HG03469 (cell line): ENCODE results near the gene TRIM40.
"Not testable (repeated sequence)": the region's sequence is repeated elsewhere in the genome, so short reads cannot be mapped to it uniquely, and the experiment has no call there.

ENCODE experiments used
- ATAC-seq: cut with Tn5 transposase; IDR thresholded peaks from one replicate; pipeline ENCODE4 v1.9.1; 2021; ENCODE audit warnings: mild to moderate bottlenecking, moderate library complexity, moderate number of reproducible peaks; ENCODE audit not compliant: unreplicated experiment

TRIM40 gene

GRCh38 chr6:30113003-30113759 is 22.8 kb upstream of the TRIM40 start, which contains the start of gene TRIM31:
Gene TRIM31, minus strand, starts transcription at chr6:30113090. Its CDS starts 285 bp downstream, at chr6:30112805.
- ATAC-seq, result no peak

- no peak for ATAC-seq
Measured at GRCh38 chr6:30113841-30114240, 22.1 kb upstream of the TRIM40 start.

GRCh38 chr6:30116724-30117123 is 19.2 kb upstream of the TRIM40 start:
- ATAC-seq, result no peak

- not testable (repeated sequence) for ATAC-seq
Measured at GRCh38 chr6:30118691-30119090, 17.2 kb upstream of the TRIM40 start.

- no peak for ATAC-seq
Measured at GRCh38 chr6:30121446-30122366, 14.2 kb upstream of the TRIM40 start.

GRCh38 chr6:30122515-30122914 is 13.4 kb upstream of the TRIM40 start:
- ATAC-seq, result no peak

- no peak for ATAC-seq
Measured at GRCh38 chr6:30127238-30128093, 8.5 kb upstream of the TRIM40 start.

GRCh38 chr6:30129265-30130178 is 6.4 kb upstream of the TRIM40 start:
- ATAC-seq, result no peak

- no peak for ATAC-seq
Measured at GRCh38 chr6:30130179-30130679, 5.7 kb upstream of the TRIM40 start.

- no peak for ATAC-seq
Measured at GRCh38 chr6:30130887-30131862, 4.8 kb upstream of the TRIM40 start.

- no peak for ATAC-seq
Measured at GRCh38 chr6:30131947-30132497, 3.9 kb upstream of the TRIM40 start.

GRCh38 chr6:30135147-30135546 is 793 bp upstream of the TRIM40 start:
- no peak for ATAC-seq

GRCh38 chr6:30136570-30137286 is 788 bp downstream of the TRIM40 start:
- no peak for ATAC-seq

- not testable (repeated sequence) for ATAC-seq
Measured at GRCh38 chr6:30140240-30140639, 4.3 kb downstream of the TRIM40 start.

GRCh38 chr6:30142665-30143064 is 6.7 kb downstream of the TRIM40 start:
- no peak for ATAC-seq

GRCh38 chr6:30143780-30144179 is 7.8 kb downstream of the TRIM40 start:
- ATAC-seq, result no peak

- no peak for ATAC-seq
Measured at GRCh38 chr6:30144811-30145210, 8.9 kb downstream of the TRIM40 start.
